GM12801 (cell line): ENCODE measurements around the gene FAM13A.

Source experiments
- CTCF ChIP-seq: IDR thresholded peaks from one replicate; pipeline ENCODE4 v1.5.1; 2011; ENCODE audit warnings: control low read depth; ENCODE audit not compliant: insufficient read length; ENCODE audit errors: extremely low read depth

FAM13A gene

DNA sequence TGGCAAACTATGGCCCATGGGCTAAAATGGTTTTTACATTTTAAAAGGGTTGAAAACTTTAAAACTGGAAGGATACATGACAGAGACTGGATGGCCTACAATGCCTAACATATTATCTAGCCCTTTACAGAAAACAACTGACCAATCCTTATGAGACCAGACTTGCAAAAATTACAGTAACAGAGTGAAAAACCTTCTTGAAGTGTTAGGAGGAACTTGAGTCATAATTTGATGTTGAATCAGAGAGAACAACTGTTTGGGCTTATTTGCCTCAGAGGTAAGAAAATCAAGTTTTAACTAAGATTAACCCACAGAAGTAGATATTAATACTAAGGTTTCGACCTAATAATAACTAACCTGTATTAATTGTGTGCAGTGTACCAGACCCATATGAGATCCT is 347.0 kb downstream of the FAM13A start:
- TF ChIP-seq CTCF = no peak

DNA sequence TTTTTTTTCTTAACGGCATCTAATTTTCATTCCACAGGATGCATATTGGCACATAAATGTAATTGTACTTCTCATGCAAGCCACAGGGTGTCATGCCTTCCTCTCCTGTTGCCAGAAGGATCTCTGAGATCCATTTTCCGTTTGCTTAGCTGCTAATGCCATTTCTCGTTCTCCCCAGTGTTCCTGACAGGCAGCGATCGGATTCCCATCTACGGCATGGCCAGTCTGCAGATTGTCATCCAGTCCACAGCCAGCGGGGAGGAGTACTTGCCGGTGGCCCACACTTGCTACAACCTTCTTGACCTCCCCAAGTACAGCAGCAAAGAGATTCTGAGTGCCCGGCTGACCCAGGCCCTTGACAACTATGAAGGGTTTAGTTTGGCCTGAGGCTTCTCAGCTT is 350.4 kb downstream of the FAM13A start:
- TF ChIP-seq CTCF = no peak

GRCh38 chr4:88705805-88706492 is 351.0 kb downstream of the FAM13A start:
- TF ChIP-seq CTCF = no peak

- no peak for TF ChIP-seq CTCF
Observed at GRCh38 chr4:88705223-88705622, 351.8 kb downstream of the FAM13A start.

DNA sequence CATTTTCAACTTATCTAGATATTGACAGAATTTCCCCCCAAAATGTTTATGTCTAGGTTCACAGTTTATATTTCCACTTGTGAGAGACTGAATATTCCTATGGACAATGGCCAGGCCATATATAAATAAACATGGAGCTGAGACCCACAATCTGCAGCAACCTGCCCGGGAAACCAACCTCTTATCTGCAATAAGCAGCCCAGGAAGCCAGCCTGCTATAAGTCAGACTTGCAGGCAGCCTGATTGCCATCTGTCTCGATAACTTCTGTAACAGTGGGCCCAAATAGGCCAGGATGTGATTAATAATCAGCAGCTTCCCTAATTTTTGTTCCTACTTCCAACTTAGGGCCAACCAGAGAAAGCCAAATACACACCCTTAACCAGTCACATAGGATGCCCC is 354.2 kb downstream of the FAM13A start:
- no peak for TF ChIP-seq CTCF

DNA sequence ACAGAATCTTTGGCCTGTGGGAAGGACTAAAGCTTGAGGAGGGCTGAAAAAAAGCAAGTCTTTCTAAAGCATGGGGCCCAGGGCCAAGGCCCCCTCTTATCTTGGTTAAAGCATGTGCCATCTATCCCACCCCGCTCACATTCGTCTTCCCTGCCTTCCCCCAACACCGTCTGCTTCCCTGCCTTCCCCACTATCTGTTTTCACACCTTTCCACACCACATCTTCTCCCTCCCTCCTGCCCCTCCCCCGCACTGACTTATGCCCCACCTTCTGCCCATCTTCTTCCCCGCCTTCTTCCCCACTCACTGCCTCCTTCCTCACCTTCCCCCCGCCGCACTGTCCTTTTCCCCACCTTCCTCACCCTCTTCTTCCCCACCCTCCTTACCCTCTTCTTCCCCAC is 358.5 kb downstream of the FAM13A start:
- no peak for TF ChIP-seq CTCF

GRCh38 chr4:88697588-88698329 is 359.2 kb downstream of the FAM13A start, which contains the start of gene NAP1L5:
Gene NAP1L5, minus strand, starts transcription at chr4:88697829. Its CDS starts 75 bp downstream, at chr4:88697754.
- no peak for TF ChIP-seq CTCF
